ENCODE measurements around the gene CIP2A. TPM values are rescaled to one million over a fixed set of nuclear protein-coding genes. Genes with fewer than 3 reads are reported as not detected.

Gene CIP2A
- total RNA-seq, 2 experiments from 2014 or later: 42.5 to 44.9 TPM

DNA sequence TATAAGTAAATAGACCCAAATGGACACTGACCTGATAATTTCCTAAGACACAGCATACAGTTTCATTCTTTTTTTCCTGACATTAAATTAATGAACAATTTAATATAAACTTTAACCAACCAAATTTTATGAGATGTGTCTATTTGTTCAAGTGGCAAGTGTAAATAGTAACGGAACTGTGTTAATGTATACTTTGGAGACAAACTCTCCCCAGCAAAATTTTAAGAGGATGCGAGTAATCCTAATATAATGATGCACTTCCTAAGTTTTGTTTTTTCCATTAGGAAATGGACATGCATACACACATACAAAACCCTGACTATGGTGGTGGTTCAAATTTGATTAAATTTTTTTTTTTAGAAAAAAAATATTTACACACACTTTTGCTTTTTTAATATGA lies 40.4 kb downstream of the CIP2A start:
- ChIA-PET POLR2A (no interaction called here), CTCF (no interaction called here)
- no peaks in the 10 kb centered on the region for H3K27me3 Mint-ChIP-seq
- ATAC-seq (no peak), DNase-seq (no peak)
- H3K9me3 Mint-ChIP-seq: no peaks in the 10 kb centered on the region
- no peak overlapping the region for H3K27ac Mint-ChIP-seq
- no peak overlapping the region for H3K4me3 Mint-ChIP-seq
- intact Hi-C loops (cut with micrococcal nuclease): no loop called here
- TF ChIP-seq, protein P1, sequence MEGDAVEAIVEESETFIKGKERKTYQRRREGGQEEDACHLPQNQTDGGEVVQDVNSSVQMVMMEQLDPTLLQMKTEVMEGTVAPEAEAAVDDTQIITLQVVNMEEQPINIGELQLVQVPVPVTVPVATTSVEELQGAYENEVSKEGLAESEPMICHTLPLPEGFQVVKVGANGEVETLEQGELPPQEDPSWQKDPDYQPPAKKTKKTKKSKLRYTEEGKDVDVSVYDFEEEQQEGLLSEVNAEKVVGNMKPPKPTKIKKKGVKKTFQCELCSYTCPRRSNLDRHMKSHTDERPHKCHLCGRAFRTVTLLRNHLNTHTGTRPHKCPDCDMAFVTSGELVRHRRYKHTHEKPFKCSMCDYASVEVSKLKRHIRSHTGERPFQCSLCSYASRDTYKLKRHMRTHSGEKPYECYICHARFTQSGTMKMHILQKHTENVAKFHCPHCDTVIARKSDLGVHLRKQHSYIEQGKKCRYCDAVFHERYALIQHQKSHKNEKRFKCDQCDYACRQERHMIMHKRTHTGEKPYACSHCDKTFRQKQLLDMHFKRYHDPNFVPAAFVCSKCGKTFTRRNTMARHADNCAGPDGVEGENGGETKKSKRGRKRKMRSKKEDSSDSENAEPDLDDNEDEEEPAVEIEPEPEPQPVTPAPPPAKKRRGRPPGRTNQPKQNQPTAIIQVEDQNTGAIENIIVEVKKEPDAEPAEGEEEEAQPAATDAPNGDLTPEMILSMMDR (IDR thresholded peaks at IDR 0.05): no peak
- peaks cover 3% of the 10 kb centered on the region for H3K4me1 Mint-ChIP-seq (ENCODE audit: low read depth)
- H3K36me3 Mint-ChIP-seq (ENCODE audit: low read depth): peaks cover 33% of the 10 kb centered on the region

- H3K4me1 Mint-ChIP-seq (ENCODE audit: low read depth): peaks cover 3% of the 10 kb centered on the region
- intact Hi-C loops (cut with micrococcal nuclease): no loop called here
- no peaks in the 10 kb centered on the region for H3K9me3 Mint-ChIP-seq
- ATAC-seq (no peak), DNase-seq (no peak)
- no peak overlapping the region for H3K4me3 Mint-ChIP-seq
- TF ChIP-seq, protein P1 (IDR thresholded peaks at IDR 0.05): no peak
- CTCF ChIA-PET: no interaction called here
- H3K36me3 Mint-ChIP-seq (ENCODE audit: low read depth): peaks cover 39% of the 10 kb centered on the region
- H3K27me3 Mint-ChIP-seq: no peaks in the 10 kb centered on the region
- POLR2A ChIA-PET: no interaction called here
- H3K27ac Mint-ChIP-seq: no peak overlapping the region
These were observed 40.9 kb downstream of the CIP2A start for GRCh38 chr3:108548304-108548703.

- no peak overlapping the region for H3K4me3 Mint-ChIP-seq
These were observed 42.5 kb downstream of the CIP2A start for GRCh38 chr3:108546692-108547091.

GRCh38 chr3:108546247-108546646 lies 43.0 kb downstream of the CIP2A start:
- no peak for DNase-seq
- Mint-ChIP-seq H3K9me3 (no peaks in the 10 kb centered on the region), H3K27me3 (no peaks in the 10 kb centered on the region), H3K4me3 (no peak overlapping the region), H3K27ac (no peak overlapping the region), H3K36me3 (ENCODE audit: low read depth) (peaks cover 37% of the 10 kb centered on the region), H3K4me1 (ENCODE audit: low read depth) (peaks cover 3% of the 10 kb centered on the region)
- no peak for ATAC-seq
- TF ChIP-seq, protein P1 (IDR thresholded peaks at IDR 0.05): no peak
- POLR2A ChIA-PET: no interaction called here
- intact Hi-C loops (cut with micrococcal nuclease): no loop called here
- CTCF ChIA-PET: no interaction called here

More at GRCh38 chr3:108546692-108547091, 42.5 kb downstream of the CIP2A start:
- H3K4me1 Mint-ChIP-seq (ENCODE audit: low read depth): peaks cover 3% of the 10 kb centered on the region
- ChIA-PET POLR2A (no interaction called here), CTCF (no interaction called here)
- H3K9me3 Mint-ChIP-seq: no peaks in the 10 kb centered on the region
- intact Hi-C loops (cut with micrococcal nuclease): no loop called here
- DNase-seq: no peak
- no peaks in the 10 kb centered on the region for H3K27me3 Mint-ChIP-seq
- TF ChIP-seq, protein P1 (IDR thresholded peaks at IDR 0.05): no peak
- H3K27ac Mint-ChIP-seq: no peak overlapping the region
- no peak for ATAC-seq
- H3K36me3 Mint-ChIP-seq (ENCODE audit: low read depth): peaks cover 37% of the 10 kb centered on the region

DNA sequence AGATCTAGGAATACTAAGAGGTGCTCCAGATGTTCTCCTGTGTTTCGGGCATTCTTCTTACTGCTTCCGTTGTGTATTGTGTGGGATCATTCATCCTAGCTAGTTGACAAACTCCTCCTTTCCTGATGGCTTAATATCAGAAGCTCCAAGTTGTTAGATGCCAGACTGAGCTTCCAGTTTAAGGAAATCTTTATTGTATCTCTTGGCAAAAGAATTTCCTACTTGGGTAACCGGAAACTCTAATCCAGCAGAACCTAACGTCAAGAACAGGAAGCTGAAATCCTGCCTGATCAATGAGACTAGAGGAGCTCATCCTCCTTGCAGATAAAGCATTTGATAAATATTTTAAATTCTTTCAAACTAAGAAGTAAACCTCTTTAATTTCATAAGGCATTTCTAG lies 51.2 kb downstream of the CIP2A start:
- ATAC-seq (no peak), DNase-seq (no peak)
- intact Hi-C loops (cut with micrococcal nuclease): no loop called here
- Mint-ChIP-seq H3K4me1 (ENCODE audit: low read depth) (no peaks in the 10 kb centered on the region), H3K9me3 (no peaks in the 10 kb centered on the region), H3K27ac (no peak overlapping the region), H3K4me3 (no peak overlapping the region), H3K36me3 (ENCODE audit: low read depth) (peaks cover 4% of the 10 kb centered on the region), H3K27me3 (no peaks in the 10 kb centered on the region)
- TF ChIP-seq, protein P1 (IDR thresholded peaks at IDR 0.05): no peak
- ChIA-PET CTCF (interaction anchor here (1.7 to 2.6 kb wide), 2 partner anchors 11 to 14 kb away, joined by 4 to 8 read pairs; no protein-coding TSS in a partner anchor), POLR2A (no interaction called here)
